HG03432 (cell line): ENCODE results near the gene FKRP.

Experiments used
- ATAC-seq: cut with Tn5 transposase; IDR thresholded peaks from one replicate; pipeline ENCODE4 v1.9.1; 2021; ENCODE audit warnings: mild to moderate bottlenecking, moderate library complexity; ENCODE audit not compliant: unreplicated experiment

FKRP gene

GRCh38 chr19:46731584-46731983 lies 14.3 kb upstream of the FKRP start:
- no peak for ATAC-seq

DNA sequence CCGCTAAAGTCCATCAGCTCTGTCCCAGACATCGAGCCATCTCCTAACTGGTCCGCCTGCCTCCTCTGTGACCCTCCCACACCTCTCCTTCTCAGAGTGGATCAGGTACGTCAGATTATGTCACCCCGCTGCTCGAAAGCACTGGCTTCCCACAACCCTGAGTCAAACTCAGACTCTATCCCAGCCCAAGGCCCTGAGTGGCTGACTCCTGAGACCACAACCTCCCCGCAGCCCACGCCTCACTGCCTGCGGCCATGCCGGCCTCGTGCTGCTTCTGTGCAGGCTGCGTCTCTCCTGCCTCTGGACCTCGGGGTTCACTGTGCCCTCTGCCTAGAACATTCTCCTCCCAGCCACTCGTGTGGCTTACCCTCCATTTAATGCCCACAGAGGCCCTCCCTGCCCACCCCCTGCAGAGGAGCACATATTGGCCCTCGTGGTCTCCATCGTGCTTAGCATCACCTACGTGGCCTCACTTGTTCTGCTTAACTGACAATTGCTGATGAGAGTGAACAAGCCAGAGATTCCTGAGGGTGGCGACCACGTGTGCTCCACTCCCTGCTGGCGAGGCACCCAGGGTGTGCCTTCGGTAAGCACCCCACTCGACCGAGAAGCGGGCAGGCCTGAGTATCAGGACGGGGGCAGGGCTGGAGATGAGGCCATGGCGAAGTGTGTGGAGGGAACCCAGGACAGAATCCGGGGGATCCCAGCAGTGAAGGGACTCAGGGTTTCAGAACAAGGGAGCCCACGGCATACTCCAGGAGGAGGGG lies 13.5 kb upstream of the FKRP start:
- ATAC-seq: no peak

DNA sequence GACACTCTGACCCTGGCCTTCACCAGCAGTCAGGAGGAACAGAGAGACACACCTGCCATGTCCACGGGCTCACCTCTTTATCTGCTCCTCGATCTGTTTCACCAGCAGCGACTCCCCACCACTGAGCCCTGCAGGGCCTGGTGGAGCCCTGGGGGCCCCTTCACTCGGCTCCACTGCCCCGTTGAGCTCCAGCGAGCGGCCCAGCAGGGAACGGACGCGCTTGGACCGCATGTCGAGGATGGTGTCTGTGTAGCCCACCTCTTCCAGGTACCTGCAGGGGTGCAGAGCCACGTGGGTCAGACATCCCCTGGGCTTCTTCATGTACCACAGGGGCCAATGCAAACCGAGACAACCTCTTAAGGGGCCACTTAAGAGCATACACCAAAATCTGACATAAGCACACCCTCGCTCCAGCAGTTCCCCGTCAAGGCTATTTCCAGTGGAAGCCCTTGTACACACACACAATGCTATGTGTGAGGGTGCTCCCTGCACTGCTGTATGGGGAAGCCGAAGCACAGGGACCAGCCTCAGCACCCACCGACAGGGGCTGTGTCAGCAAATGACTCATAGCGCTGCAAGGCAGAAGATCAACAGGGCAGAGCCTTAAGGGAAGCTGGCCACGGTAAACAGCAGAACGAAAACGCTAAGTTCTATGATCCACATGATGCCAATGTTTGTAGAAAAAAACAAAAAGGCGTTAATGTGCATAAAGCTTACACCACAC lies 12.7 kb upstream of the FKRP start:
- no peak for ATAC-seq

- ATAC-seq: no peak
These were observed 12.1 kb upstream of the FKRP start for GRCh38 chr19:46733690-46734292.

DNA sequence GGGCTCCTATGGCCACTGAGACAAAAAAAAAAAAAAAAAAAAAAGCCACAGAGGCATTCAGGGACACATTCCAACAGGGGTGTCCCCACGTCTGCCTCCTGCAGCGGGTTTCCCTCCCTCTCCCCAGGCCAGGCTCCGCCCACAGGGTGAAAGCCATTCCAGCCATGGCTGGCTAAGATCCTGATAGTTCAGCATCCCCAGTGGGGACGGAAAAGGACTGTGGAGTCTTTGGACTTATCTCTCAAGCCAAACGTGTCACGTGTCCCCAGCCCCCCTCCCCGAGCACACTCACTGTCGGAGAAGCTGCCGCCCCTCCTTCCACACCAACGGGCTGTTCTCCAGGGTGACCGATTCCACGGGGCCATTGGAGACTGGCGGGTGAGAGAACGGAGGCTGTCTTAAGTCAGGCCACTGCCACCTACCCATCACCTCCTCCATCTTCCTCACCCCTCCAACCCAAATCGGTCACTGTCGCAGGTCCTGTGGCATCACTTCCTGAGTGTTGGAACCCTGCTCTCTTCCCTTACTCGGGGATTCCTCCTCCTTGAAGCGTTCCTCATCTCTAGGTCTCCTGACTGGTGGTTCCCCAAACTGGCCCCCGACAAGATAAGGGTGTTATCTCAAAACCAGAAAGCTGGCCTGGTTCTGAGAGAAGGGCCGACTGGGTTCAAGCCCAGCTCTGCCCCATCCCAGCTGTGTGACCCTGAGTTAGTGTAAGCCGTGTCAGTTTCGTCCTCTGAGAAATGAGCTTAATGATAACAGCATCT lies 9.1 kb upstream of the FKRP start:
- ATAC-seq: no peak

GRCh38 chr19:46737298-46737654 lies 8.6 kb upstream of the FKRP start:
- ATAC-seq: no peak

GRCh38 chr19:46737761-46738171 lies 8.1 kb upstream of the FKRP start:
- no peak for ATAC-seq

- no peak for ATAC-seq
These were observed 6.5 kb upstream of the FKRP start for GRCh38 chr19:46739290-46739771.

DNA sequence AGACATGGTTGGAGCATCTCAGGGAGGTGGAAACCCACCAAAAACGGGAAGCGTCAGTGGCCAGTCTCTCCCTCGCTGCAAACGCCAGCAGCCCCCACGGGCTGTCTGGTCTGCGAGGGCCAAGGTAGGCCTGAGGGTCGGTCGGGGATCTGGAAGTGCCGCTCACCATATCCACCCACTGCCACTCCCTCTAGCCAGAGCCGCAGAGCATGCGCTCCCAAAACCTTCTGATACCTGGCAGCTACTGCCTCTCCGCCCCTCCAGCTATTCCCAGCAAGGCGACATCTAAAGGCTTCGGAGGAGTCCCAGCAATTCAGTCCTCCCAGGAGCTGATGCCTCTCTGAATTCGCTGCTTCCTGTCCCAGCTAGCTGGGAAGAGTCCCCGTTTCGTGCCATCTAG lies 4.4 kb upstream of the FKRP start:
- no peak for ATAC-seq

DNA sequence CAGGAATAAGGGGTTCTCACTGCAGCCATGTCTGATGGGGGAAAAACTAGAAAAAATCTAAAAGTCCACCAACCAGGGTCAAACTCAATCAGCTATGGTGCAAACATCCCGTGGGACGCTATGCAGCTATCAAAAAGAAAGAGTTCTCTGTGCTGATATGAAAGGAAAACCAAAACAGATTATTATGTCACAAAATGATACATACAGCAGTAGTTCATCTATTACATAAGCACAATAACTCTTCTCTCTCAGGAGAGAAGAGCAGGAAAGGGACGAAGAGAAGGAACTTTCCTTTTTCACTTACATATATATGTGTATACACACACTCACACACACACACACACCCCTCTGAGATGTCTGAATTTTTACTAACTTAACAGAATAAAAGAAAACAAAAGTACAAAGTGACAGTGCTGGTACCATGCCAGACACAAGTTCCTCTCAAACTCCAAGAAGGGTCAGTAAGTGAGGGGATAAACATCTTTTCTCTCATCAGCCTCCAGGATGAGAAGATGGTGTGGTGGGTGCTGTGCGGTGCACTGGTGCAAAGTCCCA lies 2.9 kb upstream of the FKRP start:
- no peak for ATAC-seq

DNA sequence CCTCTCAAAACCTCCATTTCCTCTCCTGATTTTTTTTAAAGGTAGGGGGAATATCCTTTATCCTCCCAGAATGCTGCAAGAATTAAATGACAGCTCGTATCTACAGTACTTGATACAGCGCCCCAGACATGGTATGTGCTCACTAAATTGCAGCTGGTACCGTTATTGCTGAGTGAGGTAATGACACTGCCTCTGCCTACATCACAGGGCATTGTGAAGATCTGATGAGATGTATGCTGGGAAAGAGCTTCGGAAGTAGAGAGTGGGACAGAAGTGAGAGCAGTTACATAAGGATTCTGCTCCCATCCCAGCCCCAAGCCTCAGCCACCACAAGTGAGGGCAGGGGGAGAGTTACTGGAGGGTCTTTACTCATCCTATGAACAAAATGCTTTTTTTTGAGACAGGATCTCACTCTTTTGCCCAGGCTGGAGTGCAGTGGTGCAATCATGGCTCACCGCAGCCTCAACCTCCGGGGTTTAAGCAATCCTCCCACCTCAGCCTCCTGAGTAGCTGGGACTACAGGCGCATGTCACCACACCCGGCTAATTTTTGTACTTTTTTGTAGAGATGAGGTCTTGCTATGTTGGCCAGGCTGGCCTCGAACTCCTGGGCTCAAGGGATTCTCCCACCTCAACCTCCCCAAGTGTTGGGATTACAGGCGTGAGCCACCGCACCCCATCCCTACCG lies 1.7 kb upstream of the FKRP start:
- no peak for ATAC-seq

DNA sequence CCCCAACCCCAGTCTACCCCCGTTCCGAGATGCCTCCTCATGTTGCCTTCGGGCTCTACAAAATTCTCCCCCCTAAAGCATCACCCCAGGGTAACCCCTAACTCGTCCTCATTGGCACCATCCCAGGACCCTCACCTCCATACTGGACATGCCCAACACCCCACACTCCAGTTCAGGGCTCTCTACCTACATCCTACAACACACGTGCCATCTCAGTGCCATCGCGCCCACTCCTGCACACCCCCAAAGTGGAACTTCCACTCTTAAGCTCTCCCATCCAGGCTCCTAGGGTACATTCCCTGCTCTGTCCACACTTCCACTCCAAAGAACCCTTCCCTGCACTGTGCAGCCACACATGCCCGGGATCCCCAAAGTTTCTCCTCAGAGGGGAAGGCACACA lies 827 bp upstream of the FKRP start:
- no peak for ATAC-seq

- peak; percentile 58 for ATAC-seq
These were observed 612 bp downstream of the FKRP start, which contains the start of gene STRN4 for GRCh38 chr19:46746281-46747057. Gene STRN4 (minus strand): TSS chr19:46746450. CDS start chr19:46746430, 20 bp downstream.

DNA sequence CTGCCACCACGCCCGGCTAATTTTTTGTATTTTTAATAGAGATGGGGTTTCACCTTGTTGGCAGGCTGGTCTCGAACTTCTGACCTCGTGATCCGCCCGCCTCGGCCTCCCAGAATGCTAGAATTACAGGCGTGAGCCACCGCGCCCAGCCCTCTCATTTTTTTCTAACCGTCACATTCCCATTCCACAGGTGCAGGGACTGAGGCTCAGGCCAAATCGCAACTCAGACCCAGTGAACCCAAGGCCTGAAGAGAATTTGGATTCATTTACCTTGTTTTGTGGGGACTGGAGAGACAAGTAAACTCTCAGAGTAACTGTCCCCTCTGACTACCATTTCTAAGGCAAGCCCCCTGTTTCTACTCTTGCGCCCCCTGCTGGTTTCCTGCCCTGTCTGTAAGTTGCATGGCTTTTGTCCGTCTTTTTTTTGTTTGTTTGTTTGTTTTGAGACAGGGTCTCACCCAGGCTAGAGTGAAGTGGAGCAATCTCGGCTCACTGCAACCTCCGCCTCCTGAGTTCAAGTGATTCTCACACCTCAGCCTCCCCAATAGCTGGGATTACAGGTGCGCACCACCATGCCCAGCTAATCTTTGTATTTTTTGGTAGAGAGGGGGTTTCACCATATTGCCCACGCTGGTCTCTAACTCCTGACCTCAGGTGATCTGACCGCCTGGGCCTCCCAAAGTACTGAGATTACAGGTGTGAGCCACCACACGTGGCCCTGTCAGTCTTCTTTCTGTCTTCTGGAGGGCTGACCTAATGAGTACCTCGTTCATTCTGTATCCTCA lies 2.7 kb downstream of the FKRP start:
- ATAC-seq: no peak

GRCh38 chr19:46753420-46754155 lies 7.7 kb downstream of the FKRP start:
- no peak for ATAC-seq

GRCh38 chr19:46755077-46755852 lies 9.4 kb downstream of the FKRP start:
- ATAC-seq: no peak

DNA sequence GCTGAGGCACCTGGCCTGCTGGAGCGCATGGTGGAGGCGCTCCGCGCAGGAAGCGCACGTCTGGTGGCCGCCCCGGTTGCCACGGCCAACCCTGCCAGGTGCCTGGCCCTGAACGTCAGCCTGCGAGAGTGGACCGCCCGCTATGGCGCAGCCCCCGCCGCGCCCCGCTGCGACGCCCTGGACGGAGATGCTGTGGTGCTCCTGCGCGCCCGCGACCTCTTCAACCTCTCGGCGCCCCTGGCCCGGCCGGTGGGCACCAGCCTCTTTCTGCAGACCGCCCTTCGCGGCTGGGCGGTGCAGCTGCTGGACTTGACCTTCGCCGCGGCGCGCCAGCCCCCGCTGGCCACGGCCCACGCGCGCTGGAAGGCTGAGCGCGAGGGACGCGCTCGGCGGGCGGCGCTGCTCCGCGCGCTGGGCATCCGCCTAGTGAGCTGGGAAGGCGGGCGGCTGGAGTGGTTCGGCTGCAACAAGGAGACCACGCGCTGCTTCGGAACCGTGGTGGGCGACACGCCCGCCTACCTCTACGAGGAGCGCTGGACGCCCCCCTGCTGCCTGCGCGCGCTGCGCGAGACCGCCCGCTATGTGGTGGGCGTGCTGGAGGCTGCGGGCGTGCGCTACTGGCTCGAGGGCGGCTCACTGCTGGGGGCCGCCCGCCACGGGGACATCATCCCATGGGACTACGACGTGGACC lies 10.1 kb downstream of the FKRP start:
- no peak for ATAC-seq
